HG03025 (cell line): ENCODE results near the gene GPR146.
"Not testable (repeated sequence)": the region's sequence is repeated elsewhere in the genome, so short reads cannot be mapped to it uniquely, and the experiment has no call there.

Experiments used
- ATAC-seq: cut with Tn5 transposase; IDR thresholded peaks from one replicate; pipeline ENCODE4 v1.9.1; 2021; ENCODE audit warnings: mild to moderate bottlenecking, moderate library complexity; ENCODE audit not compliant: unreplicated experiment, low FRiP score

The GPR146 gene

GRCh38 chr7:1044189-1045068 is at the start of gene GPR146:
Gene GPR146, plus strand, starts transcription at chr7:1044546. Its CDS starts 12,970 bp downstream, at chr7:1057516.
- peak; percentile 71 for ATAC-seq

GRCh38 chr7:994592-995308 is 49.6 kb upstream of the GPR146 start:
- no peak for ATAC-seq

- no peak for ATAC-seq
These were observed 48.8 kb upstream of the GPR146 start for GRCh38 chr7:995571-995970.

GRCh38 chr7:996079-996872 is 48.1 kb upstream of the GPR146 start:
- ATAC-seq: no peak

GRCh38 chr7:997404-998395 is 46.6 kb upstream of the GPR146 start:
- no peak for ATAC-seq

GRCh38 chr7:999149-999879 is 45.0 kb upstream of the GPR146 start:
- peak; percentile 23 for ATAC-seq

GRCh38 chr7:999941-1000935 is 44.1 kb upstream of the GPR146 start:
- peak; percentile 43 for ATAC-seq

GRCh38 chr7:1001069-1001770 is 43.1 kb upstream of the GPR146 start:
- not testable (repeated sequence) for ATAC-seq

- ATAC-seq: not testable (repeated sequence)
These were observed 42.3 kb upstream of the GPR146 start for GRCh38 chr7:1002026-1002425.

- not testable (repeated sequence) for ATAC-seq
These were observed 41.9 kb upstream of the GPR146 start for GRCh38 chr7:1002445-1002844.

GRCh38 chr7:1004018-1004852 is 40.1 kb upstream of the GPR146 start:
- no peak for ATAC-seq

GRCh38 chr7:1005303-1005702 is 39.0 kb upstream of the GPR146 start:
- no peak for ATAC-seq

GRCh38 chr7:1007901-1008300 is 36.4 kb upstream of the GPR146 start:
- ATAC-seq: no peak

GRCh38 chr7:1008733-1009363 is 35.5 kb upstream of the GPR146 start:
- ATAC-seq: no peak

GRCh38 chr7:1009747-1010146 is 34.6 kb upstream of the GPR146 start:
- no peak for ATAC-seq

GRCh38 chr7:1010226-1010625 is 34.1 kb upstream of the GPR146 start:
- no peak for ATAC-seq
